Mesenteric fat pad (tissue), 1 donor: ENCODE data around the gene NAALADL2. TPM values are rescaled to one million over a fixed set of nuclear protein-coding genes. Genes with fewer than 3 reads are reported as not detected.

Experiments used
- DNase-seq: peaks from one replicate; pipeline ENCODE4 v3.0.0-alpha.2; 2020; ENCODE audit warnings: low spot score
- total RNA-seq: library from RNA; stranded (reverse); fragmentation: NEBNext Ultra II Directional; extraction: Animal tissue kit (Norgen Biotek cat#: 25700); gene quantifications from one replicate; pipeline ENCODE4 v1.2.1, GENCODE V29; 2021
- donor health status: DM: yes; HTN: yes; CAD: no.

The NAALADL2 gene
- total RNA-seq, 1 donor from 2014 or later: 12.5 TPM

DNA sequence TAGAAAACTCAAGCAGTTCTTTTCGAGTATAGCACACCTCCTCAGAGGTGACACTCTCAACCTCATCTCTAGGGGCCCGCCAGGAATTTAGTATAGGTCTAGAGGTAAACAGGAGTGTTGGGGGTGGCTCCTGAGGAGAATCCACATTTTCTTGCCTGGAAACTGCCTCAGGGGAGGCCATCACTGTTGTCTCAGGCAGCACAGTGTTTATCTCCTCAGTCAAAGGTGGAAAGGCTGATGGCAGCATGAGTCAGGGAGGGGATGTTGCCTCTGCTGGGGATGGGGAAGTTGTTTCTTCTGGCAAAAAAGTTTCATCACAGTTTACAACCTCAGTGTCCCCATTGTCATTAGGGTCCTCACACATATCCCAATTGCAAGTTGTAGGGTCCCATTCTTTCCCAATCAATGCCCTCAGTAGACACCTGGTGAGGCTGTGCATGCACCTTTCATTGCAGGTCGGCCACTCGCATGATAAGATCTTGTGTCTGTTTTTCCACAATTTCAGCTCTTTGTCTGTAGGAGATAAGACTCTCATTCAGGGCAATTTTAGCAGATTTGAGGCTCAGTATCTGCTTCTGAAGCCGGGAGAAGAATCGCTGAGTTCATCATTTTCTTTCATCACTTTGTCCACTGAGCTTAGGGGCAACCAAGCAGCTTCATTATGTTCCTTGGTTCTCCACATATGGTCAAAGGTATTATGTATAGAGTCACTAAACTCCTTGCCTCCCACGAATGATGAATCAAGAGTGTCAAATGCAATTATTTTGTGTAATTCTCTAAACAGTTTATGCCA is 25.8 kb downstream of the NAALADL2 start:
- DNase-seq: no peak

DNA sequence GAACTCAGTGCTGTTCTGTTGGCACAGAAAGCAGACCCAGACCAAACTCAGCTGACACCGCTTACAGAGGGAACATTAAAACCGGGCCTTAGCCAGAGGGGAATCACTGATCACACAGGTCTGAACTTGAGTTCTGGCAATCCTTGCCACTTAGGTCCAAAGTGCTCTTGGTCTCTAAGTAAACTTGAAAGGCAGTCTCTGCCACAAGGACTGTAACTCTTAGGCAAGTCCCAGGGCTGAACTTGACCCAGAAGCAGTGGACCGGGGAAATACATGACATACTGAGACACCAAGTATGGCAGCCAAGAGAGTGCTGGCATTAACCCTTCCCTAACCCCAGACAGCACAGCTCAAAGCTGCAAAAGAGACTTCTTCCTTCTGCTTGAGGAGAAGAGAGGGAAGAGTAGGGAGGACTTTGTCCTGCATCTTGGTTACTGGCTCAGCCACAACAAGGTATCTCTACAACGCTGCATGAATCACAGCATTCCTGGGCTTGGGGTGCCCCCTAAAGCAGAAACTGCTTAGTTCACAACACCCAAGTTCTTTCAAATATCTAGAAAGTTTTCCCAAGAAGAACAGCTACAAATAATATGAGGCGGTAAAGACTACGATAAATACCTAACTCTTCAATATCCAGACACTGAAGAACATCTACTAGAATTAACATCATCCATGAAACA is 32.5 kb downstream of the NAALADL2 start:
- DNase-seq: no peak

DNA sequence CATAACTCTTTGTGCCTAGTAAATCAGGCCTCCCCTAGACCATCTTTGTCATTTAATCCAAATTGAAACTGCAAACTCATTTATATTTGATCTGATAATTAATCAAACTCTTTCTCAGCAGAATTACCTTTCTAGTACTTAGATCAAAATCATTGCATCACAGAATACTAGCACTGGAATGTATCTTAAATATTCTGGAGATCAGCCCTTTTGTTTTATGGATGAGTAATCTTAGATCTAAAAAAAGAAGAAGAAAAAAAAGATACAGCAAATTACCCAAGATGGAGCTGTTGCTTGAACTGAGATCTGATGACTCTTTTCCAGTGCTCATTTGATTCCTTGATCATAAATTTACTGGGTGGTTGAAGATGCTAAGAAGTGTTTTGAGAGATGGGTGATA is 47.9 kb downstream of the NAALADL2 start:
- no peak for DNase-seq

DNA sequence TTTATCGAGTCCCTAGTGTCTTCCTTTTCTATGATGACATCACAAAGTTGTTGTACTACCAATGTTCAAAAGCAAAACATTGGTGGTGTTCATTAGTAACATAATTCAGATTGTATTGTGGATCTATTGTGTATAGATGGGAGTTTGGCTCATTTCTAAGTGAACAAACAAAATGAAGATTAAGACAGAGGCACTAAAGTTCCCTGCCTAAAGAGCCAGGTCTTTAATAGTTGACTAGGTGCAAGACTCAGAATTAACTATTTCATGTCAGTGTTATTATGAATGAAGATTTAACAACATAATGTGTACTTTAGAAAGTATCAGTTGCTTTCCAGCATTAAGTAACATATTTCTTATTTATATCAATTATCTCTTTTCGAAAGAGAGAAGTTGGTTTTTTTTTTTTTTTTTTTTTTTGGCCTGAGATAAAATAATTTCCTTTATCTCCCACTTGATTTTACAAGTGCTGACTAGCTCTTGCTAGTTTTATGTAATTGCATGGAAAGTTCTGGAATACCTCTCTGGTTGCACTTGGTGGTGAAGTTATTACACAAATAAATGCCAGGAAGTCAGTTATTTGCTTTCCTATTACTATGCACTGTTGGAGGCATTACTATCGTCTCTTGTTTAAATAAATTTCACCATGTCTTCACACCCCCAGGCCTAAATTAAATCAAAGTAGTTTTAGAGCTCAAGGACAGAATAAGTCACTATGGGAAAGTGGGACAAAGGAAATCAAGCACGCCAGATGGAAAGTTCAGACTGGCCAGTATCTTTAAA is 48.7 kb downstream of the NAALADL2 start:
- DNase-seq: no peak

DNA sequence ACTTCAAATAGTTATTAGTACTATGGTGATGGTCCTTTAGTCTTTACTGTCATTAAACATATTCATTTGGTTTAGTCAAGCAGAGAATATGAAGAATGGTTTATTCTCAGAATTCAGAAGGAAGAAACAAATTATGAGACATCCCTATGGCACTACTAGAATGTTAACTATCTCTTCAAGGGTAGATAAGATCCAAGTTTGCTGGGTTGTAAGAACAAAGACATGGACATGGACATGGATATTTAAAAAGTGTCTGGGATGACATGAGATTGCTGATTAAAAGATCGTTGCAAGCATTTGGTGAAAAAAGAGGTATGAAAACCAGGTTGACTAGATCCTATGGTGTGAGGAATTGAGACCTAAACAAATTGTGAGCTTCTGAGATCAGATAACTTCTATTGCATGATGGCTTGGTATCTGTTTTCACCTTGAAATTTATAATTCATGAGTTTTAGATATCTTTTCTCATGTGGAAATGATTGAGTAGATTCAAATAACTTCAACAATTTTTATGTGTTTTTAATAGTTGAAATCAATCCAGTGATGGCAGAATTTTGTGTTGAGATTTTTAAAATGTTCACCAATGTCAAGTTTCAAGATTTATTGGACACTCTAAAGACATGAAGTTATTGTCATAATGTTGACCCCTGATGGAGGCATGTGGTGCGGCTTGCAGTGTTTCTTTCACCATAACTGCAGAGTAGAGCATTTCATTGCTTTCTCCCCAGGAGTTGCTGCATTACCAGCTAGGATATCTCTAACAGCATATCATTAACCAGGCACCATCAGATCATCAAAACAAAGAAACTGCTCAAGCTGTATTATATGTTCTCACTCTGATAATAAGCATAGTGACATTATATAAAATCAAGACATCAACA is 72.6 kb downstream of the NAALADL2 start:
- DNase-seq: no peak

DNA sequence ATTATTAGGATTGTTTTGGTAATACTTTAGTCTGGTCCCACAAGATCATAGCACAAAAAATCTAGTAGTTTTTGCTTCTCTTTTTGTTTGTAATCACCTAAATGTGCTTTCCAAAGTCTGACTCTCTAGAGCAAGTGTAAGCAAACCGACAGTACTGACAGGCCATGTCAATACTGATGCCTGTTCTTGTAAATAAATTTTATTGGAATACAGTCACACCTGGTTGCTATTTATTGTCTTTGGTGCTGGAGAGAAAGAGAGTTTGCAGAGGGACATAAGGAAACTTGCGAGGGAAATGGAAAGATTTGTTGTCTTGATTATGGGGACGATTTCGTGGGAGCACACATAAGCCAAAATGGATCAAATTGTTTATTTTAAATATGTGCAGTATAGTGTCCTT is 77.5 kb downstream of the NAALADL2 start:
- no peak for DNase-seq

DNA sequence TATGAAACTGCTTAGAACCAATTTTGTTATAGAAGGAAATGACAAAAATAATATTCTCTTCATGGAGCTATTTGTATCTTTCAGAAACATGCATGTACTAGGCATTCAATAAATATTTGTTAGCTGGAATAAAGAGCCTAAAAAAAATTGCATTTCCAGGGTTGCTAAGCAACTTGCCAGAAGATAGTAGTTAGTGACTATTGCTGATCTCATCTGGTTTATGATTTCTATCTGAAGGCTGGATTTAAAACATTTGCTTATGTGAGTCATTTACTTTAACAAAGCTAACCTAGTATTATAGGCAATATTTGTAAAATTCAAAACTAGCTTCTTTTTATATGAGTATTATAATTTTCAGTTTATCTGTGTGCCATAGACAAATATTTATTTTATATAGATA is 78.3 kb downstream of the NAALADL2 start:
- DNase-seq: no peak

DNA sequence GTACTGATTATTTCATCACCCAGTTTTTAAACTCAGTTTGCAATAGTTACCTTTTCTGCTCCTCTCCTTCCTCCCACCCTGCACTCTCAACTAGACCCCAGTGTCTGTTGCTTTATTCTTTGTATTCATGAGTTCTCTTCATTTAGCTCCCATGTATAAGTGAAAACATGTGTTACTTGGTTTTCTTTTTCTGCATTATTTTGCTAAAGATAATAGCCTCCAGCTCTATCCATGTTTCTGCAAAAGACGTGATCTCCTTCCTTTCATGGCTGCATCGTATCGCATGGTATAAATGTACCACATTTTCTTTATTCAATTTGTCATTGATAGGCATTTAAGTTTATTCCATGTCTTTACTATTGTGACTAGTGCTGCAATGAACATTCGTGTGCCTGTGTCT is 79.0 kb downstream of the NAALADL2 start:
- no peak for DNase-seq

DNA sequence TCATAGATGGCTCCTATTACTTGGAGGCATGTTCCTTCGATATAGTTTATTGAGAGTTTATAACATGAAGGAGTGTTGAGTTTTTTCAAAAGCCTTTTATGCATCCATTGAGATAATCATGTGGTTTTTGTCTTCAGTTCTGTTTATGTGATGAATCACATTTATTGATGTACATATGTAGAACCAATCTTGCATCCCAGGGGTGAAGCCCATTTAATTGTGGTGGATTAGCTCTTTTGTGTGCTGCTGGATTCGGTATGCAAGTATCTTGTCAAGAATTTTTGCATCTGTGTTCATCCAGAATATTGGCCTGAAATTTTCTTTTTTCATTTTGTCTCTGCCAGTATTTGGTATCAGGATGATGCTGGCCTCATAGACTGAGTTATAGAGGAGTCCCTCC is 81.0 kb downstream of the NAALADL2 start:
- no peak for DNase-seq

DNA sequence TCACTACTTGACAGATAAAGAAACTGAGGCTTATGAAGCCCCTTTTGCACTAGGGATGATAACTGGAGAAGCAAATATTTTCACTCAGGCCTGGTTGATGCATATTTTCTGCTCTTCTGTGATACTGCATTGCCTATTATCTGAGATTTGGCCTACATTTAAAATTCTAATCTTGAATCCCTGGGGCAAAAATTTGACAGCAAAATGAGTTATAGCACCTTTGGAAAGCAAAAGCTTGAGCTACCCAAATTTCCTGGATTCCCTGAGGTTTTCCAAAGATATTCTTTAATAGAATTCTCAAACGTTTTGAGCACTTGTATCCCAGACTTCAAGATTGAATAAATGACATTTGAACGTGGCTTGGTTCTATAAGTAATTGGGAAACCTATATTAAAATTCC is 86.1 kb downstream of the NAALADL2 start:
- no peak for DNase-seq

DNA sequence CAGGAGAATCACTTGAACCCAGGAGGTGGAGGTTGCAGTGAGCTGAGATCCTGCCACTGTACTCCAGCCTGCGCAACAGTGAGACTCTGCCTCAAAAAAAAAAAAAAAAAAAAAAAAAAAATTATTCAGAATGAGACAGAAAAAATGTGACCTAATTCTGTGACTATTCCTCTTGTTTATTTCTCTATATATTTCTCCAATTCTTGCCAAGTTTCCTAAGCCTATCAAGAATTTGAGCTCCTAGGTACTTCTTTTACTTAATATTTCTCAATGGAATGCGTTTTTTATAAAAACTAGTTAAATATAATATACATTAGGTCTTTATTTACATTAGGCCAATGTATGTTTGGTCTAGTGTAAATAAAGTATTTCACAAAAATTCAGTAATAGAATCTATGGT is 86.8 kb downstream of the NAALADL2 start:
- DNase-seq: no peak

DNA sequence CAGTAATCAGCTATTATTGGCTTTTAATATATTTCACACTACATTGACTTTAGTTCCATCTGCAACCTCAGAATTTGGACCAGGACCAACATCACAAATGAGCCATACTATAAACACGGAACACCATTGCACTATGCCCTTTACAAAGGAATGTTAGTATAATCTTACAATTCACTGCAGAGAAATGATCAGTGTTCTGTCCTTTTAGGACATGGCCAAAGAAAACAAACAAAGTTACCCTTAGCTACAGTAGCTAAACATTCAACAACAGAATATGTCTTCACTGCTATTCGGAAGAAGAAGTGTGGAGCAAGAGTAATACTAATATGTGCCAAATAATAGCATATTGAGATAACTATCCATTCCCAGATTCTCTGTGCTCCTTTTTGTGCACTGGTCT is 90.4 kb downstream of the NAALADL2 start:
- no peak for DNase-seq

DNA sequence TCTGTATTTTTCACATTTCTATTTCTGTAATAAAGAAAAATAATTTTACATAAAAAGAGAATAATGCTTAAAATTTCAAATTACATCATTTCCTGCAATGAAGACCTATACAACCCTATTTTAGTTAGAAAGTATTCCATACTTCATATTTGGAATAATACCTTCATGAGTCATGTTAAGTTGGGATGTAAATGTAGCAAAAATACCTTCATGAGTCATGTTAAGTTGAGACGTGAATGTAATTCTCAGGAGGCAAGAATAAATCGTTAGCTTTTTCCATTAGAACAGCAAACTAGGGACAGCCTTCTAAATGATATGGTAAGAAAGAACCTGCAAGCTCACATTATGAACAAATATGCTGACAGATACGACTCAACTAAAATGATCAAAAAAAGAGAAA is 91.9 kb downstream of the NAALADL2 start:
- DNase-seq: no peak

DNA sequence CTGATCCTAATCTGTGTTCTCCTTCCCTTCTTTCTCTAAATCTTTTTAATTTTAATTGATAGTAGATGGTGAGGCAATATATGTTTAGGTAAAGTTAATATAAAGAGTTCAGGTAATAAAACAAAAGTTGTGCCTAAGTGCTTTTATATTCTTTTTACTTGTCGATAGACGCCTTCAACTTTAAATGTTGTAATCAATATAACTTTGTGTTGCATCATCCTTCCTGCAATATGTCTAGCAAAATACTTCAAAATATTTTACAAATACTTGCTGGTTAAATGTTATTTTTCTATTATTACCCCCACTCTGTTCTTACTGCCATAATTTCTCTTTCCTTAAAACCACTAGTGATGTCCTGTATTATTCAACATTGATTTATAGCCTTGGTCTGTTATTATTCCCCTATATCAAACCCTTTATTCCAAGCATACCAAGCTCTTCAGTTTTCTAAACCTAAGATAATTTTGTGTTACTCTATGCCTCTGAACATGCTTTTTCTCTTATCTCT is 92.4 kb downstream of the NAALADL2 start:
- no peak for DNase-seq

DNA sequence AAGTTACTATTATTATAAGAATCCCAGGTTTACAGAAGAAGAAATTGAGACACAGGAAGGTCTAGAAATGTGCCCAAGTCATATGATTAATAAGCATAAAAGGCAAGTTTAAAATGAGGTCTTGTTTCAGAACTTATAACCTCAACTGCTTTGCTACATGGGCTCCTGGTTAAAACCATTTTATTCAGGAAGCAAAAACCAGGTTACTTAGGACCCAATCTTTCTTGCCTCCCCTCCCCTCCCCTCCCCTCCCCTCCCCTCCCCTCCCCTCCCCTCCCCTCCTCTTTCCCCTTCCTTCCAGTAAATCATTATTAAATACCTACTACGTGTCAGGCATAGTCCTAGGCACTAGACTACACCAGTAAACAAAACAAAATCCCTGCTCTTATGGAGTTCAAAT is 93.9 kb downstream of the NAALADL2 start:
- DNase-seq: no peak

DNA sequence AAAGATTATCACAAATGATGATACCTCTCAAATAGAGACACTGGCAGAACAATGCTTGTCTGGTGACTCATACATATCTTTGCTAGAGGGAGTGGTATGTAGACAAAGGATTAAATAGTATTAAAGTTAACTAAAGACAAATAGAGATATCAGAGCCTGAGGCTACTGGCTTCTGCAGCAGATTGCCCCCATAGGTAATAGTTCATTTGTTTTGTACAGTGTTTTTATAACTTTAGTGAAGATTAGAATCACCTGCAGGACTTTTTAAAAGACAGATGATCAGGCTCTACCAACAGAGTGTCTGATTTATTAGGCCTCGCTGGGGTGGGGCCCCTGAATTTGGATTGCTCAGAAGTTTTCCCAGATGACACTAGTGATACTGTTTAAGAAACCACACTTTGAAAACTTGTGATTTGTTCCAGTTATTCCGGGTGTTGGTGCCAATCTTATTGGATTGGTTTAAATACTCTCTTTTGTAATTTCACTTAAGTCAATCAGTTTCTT is 96.4 kb downstream of the NAALADL2 start:
- DNase-seq: no peak

DNA sequence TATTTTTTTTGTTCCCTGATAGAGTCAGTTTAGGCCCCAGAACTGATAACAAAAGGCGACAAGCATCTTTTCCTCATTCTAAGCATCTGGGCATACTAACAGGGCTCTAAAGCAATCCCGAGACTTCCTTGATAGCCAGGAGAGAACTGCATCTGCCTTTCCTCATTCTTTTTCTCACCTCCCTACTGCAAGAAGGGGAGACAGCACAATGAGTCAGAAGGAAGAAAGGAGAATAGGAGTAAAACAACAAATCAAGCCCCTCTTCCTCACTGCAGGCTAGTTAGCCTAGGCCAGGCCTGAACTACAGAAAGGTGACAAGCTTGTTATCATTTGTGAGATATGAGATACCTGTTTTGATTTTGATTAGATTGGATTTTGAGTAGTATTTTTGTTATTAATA is 97.9 kb downstream of the NAALADL2 start:
- DNase-seq: no peak

DNA sequence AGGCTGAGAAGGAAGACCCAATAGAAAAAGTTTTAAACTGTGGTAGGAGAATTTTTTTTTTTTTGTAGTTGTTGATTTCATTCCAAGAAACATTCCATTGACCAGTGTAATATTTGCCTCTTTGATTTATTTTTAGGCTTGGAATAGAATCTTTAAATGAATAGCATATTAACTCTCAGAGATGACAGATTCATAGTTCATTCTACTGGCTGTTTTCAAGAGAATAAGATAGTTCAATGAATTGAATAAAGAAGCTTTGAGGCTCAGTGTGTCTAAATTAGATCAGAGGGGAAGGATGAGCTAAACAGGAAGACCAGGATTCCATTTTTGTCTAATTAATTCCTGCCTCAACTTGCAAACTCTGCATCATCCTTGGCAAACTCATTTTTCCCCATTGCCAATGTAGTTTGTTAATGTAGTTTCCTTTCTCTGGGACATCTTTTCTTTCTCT is 98.4 kb downstream of the NAALADL2 start:
- DNase-seq: no peak

DNA sequence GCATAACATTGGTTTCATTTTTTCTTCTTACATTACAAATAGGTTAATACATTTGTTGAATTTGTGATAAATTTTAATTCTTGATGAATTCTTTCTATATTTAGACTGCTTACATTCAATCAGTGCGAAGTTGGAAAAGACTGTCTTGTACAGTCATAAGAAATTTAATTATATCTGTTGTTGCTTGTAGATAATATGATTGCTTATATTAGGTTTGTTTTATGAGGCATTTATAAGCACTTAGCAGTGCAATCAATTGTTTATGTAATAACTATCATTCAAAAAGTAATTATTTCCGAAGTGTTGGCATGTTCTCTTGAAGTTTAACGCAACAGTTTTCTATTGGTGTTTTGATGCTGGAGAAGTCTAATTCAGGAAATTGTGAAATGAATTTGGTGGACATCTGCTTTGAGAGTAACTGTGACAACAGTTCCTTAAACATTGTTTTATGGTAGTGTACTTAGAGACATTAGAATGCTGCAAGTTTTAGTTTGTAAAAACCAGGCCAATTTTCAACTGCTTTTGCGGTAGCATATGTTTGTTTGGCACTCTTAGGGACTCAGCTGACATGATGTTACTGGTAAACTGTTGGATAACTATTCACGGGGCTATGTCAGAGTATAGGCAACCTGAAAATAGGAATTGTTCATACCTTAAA is 99.7 kb downstream of the NAALADL2 start:
- no peak for DNase-seq

DNA sequence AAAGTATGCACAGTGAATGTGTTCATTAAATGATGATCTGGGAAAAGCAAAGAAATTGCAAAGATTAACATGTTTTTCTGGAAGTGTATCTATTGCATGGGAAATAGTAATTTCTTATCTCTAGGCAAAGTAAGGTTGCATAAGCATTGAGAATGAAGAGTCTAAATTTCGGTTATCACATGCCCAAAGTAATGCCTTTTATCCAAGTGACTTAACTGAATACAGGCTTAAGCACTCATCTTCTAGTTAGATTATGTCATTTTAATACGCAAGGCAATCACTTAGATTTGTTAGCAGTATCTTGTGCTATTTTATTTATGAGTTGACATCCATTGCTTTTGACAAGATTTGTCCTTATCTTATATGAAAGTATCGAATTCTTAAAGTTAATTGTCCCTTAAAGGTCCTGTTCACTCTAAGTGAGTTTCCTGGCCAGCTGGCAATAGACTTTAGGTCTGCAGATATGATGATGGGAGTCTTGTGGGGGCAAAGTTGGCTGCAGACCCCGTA is 100.5 kb downstream of the NAALADL2 start:
- no peak for DNase-seq
